ENCODE data around the gene NRG2. TPM values are rescaled to one million over a fixed set of nuclear protein-coding genes. Genes with fewer than 3 reads are reported as not detected.
A peak's percentile ranks its signal among the peaks of the same experiment; 100 is the strongest.

NRG2 gene
- total RNA-seq, 2 experiments from 2014 or later, result 0.11 TPM; not detected in 1

GRCh38 chr5:139930406-139930805 is 112.7 kb downstream of the NRG2 start:
- ChIA-PET CTCF (no interaction called here), POLR2A (no interaction called here)
- Mint-ChIP-seq H3K4me3 (no peak overlapping the region), H3K4me1 (ENCODE audit: low read depth) (peaks cover 4% of the 10 kb centered on the region), H3K27ac (no peak overlapping the region), H3K27me3 (peaks cover 34% of the 10 kb centered on the region), H3K9me3 (no peaks in the 10 kb centered on the region), H3K36me3 (ENCODE audit: low read depth) (no peaks in the 10 kb centered on the region)
- no peak for TF ChIP-seq CTCF (IDR thresholded peaks at IDR 0.05)
- intact Hi-C loops (cut with micrococcal nuclease), result no loop called here
- no peak for ATAC-seq
- DNase-seq, result no peak

GRCh38 chr5:139926797-139927503 is 116.1 kb downstream of the NRG2 start:
- no peak overlapping the region for H3K27ac Mint-ChIP-seq
- intact Hi-C loops (cut with micrococcal nuclease), result no loop called here
- TF ChIP-seq CTCF (IDR thresholded peaks at IDR 0.05), result no peak
- peaks cover 4% of the 10 kb centered on the region for H3K4me1 Mint-ChIP-seq (ENCODE audit: low read depth)
- no peak overlapping the region for H3K4me3 Mint-ChIP-seq
- CTCF ChIA-PET, result no interaction called here
- H3K9me3 Mint-ChIP-seq, result no peaks in the 10 kb centered on the region
- H3K36me3 Mint-ChIP-seq (ENCODE audit: low read depth), result no peaks in the 10 kb centered on the region
- POLR2A ChIA-PET, result no interaction called here
- DNase-seq (no peak), ATAC-seq (no peak)
- H3K27me3 Mint-ChIP-seq, result peaks cover 32% of the 10 kb centered on the region

- intact Hi-C loops (cut with micrococcal nuclease), result no loop called here
- DNase-seq (peak; percentile 18), ATAC-seq (peak; percentile 75)
- H3K27ac Mint-ChIP-seq, result no peak overlapping the region
- POLR2A ChIA-PET, result interaction anchor here (0.6 kb wide), 1 partner anchor 11 kb away, joined by 4 read pairs; no protein-coding TSS in a partner anchor
- CTCF ChIA-PET, result interaction anchor here (0.8 kb wide), 1 partner anchor 11 kb away, joined by 3 read pairs; no protein-coding TSS in a partner anchor
- peaks cover 27% of the 10 kb centered on the region for H3K27me3 Mint-ChIP-seq
- no peaks in the 10 kb centered on the region for H3K36me3 Mint-ChIP-seq (ENCODE audit: low read depth)
- TF ChIP-seq CTCF (IDR thresholded peaks at IDR 0.05), result no peak
- no peak overlapping the region for H3K4me3 Mint-ChIP-seq
- H3K4me1 Mint-ChIP-seq (ENCODE audit: low read depth), result peaks cover 4% of the 10 kb centered on the region
- H3K9me3 Mint-ChIP-seq, result no peaks in the 10 kb centered on the region
Measured at GRCh38 chr5:139925650-139926640, 117.2 kb downstream of the NRG2 start.

GRCh38 chr5:139925216-139925562 is 117.9 kb downstream of the NRG2 start:
- no peak for TF ChIP-seq CTCF (IDR thresholded peaks at IDR 0.05)
- ATAC-seq (no peak), DNase-seq (no peak)
- no peak overlapping the region for H3K27ac Mint-ChIP-seq
- H3K27me3 Mint-ChIP-seq, result peaks cover 25% of the 10 kb centered on the region
- H3K4me1 Mint-ChIP-seq (ENCODE audit: low read depth), result peaks cover 4% of the 10 kb centered on the region
- intact Hi-C loops (cut with micrococcal nuclease), result no loop called here
- H3K4me3 Mint-ChIP-seq, result no peak overlapping the region
- H3K9me3 Mint-ChIP-seq, result no peaks in the 10 kb centered on the region
- POLR2A ChIA-PET, result interaction anchor here (0.6 kb wide), 1 partner anchor 10 kb away, joined by 4 read pairs; no protein-coding TSS in a partner anchor
- CTCF ChIA-PET, result interaction anchor here (0.8 kb wide), 1 partner anchor 10 kb away, joined by 3 read pairs; no protein-coding TSS in a partner anchor
- H3K36me3 Mint-ChIP-seq (ENCODE audit: low read depth), result no peaks in the 10 kb centered on the region

Data from activated CD8-positive, alpha-beta T cell treated with anti-CD3 and anti-CD28 coated beads for 36 hours (primary cell).